Ishikawa (cell line): ENCODE data around the gene CPXM1.

Experiments
- CEBPB ChIP-seq: IDR thresholded peaks from 2 replicates; pipeline ENCODE4 v1.6.1; 2012
- CREB1 ChIP-seq: IDR thresholded peaks from 2 replicates; pipeline ENCODE4 v1.6.1; 2012; ENCODE audit warnings: low read depth
- EGR1 ChIP-seq: IDR thresholded peaks from 2 replicates; pipeline ENCODE4 v1.6.1; 2012
- EP300 ChIP-seq: IDR thresholded peaks from 2 replicates; pipeline ENCODE4 v1.6.1; 2012; ENCODE audit warnings: borderline replicate concordance
- FOXM1 ChIP-seq: IDR thresholded peaks from 2 replicates; pipeline ENCODE4 v1.6.1; 2012; ENCODE audit warnings: low read depth, borderline replicate concordance
- MAX ChIP-seq: IDR thresholded peaks from 2 replicates; pipeline ENCODE4 v1.6.1; 2012
- NFIC ChIP-seq: IDR thresholded peaks from 2 replicates; pipeline ENCODE4 v1.6.1; 2012
- RAD21 ChIP-seq: IDR thresholded peaks from 2 replicates; pipeline ENCODE4 v1.6.1; 2012; ENCODE audit warnings: low read depth
- REST ChIP-seq: IDR thresholded peaks from 2 replicates; pipeline ENCODE4 v1.6.1; 2012; ENCODE audit warnings: low read depth, mild to moderate bottlenecking
- TAF1 ChIP-seq: IDR thresholded peaks from 2 replicates; pipeline ENCODE4 v1.6.1; 2012; ENCODE audit warnings: low read depth, mild to moderate bottlenecking
- TCF12 ChIP-seq: IDR thresholded peaks from 2 replicates; pipeline ENCODE4 v1.6.1; 2012; ENCODE audit warnings: low read depth
- TEAD4 ChIP-seq: IDR thresholded peaks from 2 replicates; pipeline ENCODE4 v1.6.1; 2012
- USF1 ChIP-seq: IDR thresholded peaks from 2 replicates; pipeline ENCODE4 v1.6.1; 2012
- YY1 ChIP-seq: IDR thresholded peaks from 2 replicates; pipeline ENCODE4 v1.6.1; 2012; ENCODE audit warnings: low read depth
- ZBTB7A ChIP-seq: IDR thresholded peaks from 2 replicates; pipeline ENCODE4 v1.6.1; 2012; ENCODE audit warnings: low read depth

Gene CPXM1

GRCh38 chr20:2746636-2747265 lies 53.7 kb downstream of the CPXM1 start:
- no peak for TF ChIP-seq REST
- TF ChIP-seq USF1, result no peak
- TF ChIP-seq EGR1, result no peak
- TF ChIP-seq CREB1, result no peak
- TF ChIP-seq TCF12, result no peak
- no peak for TF ChIP-seq TEAD4
- no peak for TF ChIP-seq TAF1
- no peak for TF ChIP-seq YY1
- no peak for TF ChIP-seq RAD21
- TF ChIP-seq CEBPB, result no peak
- no peak for TF ChIP-seq FOXM1

- TF ChIP-seq MAX (no peak), ZBTB7A (no peak), CEBPB (no peak), USF1 (no peak), EGR1 (no peak), EP300 (no peak), TAF1 (no peak), CREB1 (no peak), FOXM1 (no peak), RAD21 (no peak), TCF12 (no peak), TEAD4 (no peak)
Observed at GRCh38 chr20:2745936-2746635, 54.3 kb downstream of the CPXM1 start.

GRCh38 chr20:2745060-2745910 lies 55.1 kb downstream of the CPXM1 start:
- TF ChIP-seq RAD21 (no peak), YY1 (no peak), CREB1 (no peak), MAX (no peak), EP300 (no peak), CEBPB (no peak), REST (no peak), EGR1 (no peak), TEAD4 (no peak), USF1 (no peak), TAF1 (no peak), NFIC (no peak), ZBTB7A (no peak), FOXM1 (no peak), TCF12 (no peak)
